A673 (cell line): ENCODE measurements around the gene TAX1BP3. TPM values are rescaled to one million over a fixed set of nuclear protein-coding genes. Genes with fewer than 3 reads are reported as not detected.

Experiments used
- BruUV-seq: library from RNA; stranded (reverse); fragments of 400-500 nt; replicated peaks from 2 replicates; lab custom pipeline; 2021; lab: Mats Ljungman, UMichigan
- CTCF ChIA-PET: fragments of 300-600 bp; sonication (Branson Sonifier 250); formaldehyde crosslinking; loops from one replicate; lab custom pipeline; 2022; ENCODE audit warnings: antibody characterized with exemption; lab: Charles Lee
- POLR2A ChIA-PET: fragments of 300-600 bp; sonication (Branson Sonifier 250); formaldehyde crosslinking; loops from one replicate; lab custom pipeline; 2022; ENCODE audit warnings: antibody characterized with exemption; ENCODE audit not compliant: low non-redundant PET; lab: Charles Lee
- DNase-seq: peaks from one replicate; pipeline ENCODE4 v3.0.0-alpha.2; 2015; ENCODE audit warnings: low spot score
- H3K27ac ChIP-seq: fragments of 200-600 bp; sonication (generic); 2 replicates; pipeline ENCODE4 v1.5.1; 2016; ENCODE audit warnings: mixed run types, low read depth, mild to moderate bottlenecking, mixed read lengths, antibody characterized with exemption, low read length; ENCODE audit not compliant: poor library complexity, severe bottlenecking
- H3K27me3 ChIP-seq: fragments of 200-600 bp; sonication (generic); replicated peaks from 2 replicates; pipeline ENCODE4 v1.6.1; 2017; ENCODE audit warnings: mixed run types, low read depth, mild to moderate bottlenecking, mixed read lengths, antibody characterized with exemption, low read length; ENCODE audit not compliant: insufficient read depth, poor library complexity
- H3K36me3 ChIP-seq: fragments of 200-600 bp; sonication (generic); 2 replicates; pipeline ENCODE4 v1.6.1; 2016; ENCODE audit warnings: mixed run types, mild to moderate bottlenecking, mixed read lengths, antibody characterized with exemption, low read length; ENCODE audit not compliant: insufficient read depth, poor library complexity, severe bottlenecking
- H3K4me1 ChIP-seq: fragments of 200-600 bp; sonication (generic); 2 replicates; pipeline ENCODE4 v1.6.1; 2017; ENCODE audit warnings: mixed run types, mild to moderate bottlenecking, mixed read lengths, antibody characterized with exemption, low read length; ENCODE audit not compliant: insufficient read depth, poor library complexity, severe bottlenecking
- H3K4me3 ChIP-seq: fragments of 200-600 bp; sonication (generic); 2 replicates; pipeline ENCODE4 v1.5.1; 2016; ENCODE audit warnings: low read depth, mixed run types, mild to moderate bottlenecking, mixed read lengths, low read length; ENCODE audit not compliant: poor library complexity, severe bottlenecking
- H3K9me3 ChIP-seq: fragments of 200-600 bp; sonication (generic); 2 replicates; pipeline ENCODE4 v1.6.1; 2016; ENCODE audit warnings: mixed run types, low read depth, mild to moderate bottlenecking, mixed read lengths, antibody characterized with exemption, low read length; ENCODE audit not compliant: poor library complexity, severe bottlenecking
- EZH2 ChIP-seq: fragments of 200-600 bp; sonication (generic); IDR thresholded peaks from 2 replicates; pipeline ENCODE4 v1.6.1; 2017; ENCODE audit warnings: borderline replicate concordance, low read depth, mild to moderate bottlenecking, mixed read lengths, antibody characterized with exemption, low read length; ENCODE audit not compliant: poor library complexity, severe bottlenecking
- intact Hi-C: fragments of 100-400 bp; cut with micrococcal nuclease; formaldehyde crosslinking; loops from one replicate; pipeline ENCODE4 v1.10.0; 2022; ENCODE audit not compliant: unreplicated experiment
- total RNA-seq: library from RNA; stranded (reverse); gene quantifications from 2 replicates; pipeline ENCODE4 v1.2.3, GENCODE V29; 2021
- TF ChIP-seq, protein P1 (sequence below): fragments of 300-800, 200-600 bp; sonication (generic); conservative IDR thresholded peaks from 2 replicates; pipeline ENCODE4 v1.5.1; 2017; ENCODE audit warnings: low read depth, mild to moderate bottlenecking, antibody characterized with exemption, low read length, moderate library complexity, mixed read lengths

The TAX1BP3 gene
- total RNA-seq, 1 experiment from 2014 or later: 92.5 TPM

DNA sequence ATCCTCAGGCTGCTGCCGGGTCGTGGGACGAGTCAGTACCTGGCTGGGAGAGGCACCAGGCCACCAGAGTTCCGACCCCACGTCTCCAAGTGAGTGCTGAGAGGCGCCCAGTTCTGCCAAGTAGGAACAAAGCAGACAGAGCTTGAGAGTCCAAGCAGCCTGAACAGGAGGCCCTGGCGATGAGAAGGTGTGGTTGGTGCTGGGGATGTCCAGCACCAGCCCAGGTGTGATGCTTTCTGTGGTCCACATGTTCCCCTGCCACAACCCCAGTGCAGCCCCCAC is 10.8 kb downstream of the TAX1BP3 start:
- CTCF ChIA-PET: no interaction called here
- BruUV-seq: no TSS peak
- intact Hi-C loops: no loop called here

GRCh38 chr17:3656755-3657587 is 11.4 kb downstream of the TAX1BP3 start:
- ChIA-PET POLR2A (no interaction called here), CTCF (no interaction called here)
- no peak for DNase-seq
- no TSS peak for BruUV-seq
- no peaks in the 10 kb centered on the region for H3K36me3 ChIP-seq
- TF ChIP-seq, protein P1, sequence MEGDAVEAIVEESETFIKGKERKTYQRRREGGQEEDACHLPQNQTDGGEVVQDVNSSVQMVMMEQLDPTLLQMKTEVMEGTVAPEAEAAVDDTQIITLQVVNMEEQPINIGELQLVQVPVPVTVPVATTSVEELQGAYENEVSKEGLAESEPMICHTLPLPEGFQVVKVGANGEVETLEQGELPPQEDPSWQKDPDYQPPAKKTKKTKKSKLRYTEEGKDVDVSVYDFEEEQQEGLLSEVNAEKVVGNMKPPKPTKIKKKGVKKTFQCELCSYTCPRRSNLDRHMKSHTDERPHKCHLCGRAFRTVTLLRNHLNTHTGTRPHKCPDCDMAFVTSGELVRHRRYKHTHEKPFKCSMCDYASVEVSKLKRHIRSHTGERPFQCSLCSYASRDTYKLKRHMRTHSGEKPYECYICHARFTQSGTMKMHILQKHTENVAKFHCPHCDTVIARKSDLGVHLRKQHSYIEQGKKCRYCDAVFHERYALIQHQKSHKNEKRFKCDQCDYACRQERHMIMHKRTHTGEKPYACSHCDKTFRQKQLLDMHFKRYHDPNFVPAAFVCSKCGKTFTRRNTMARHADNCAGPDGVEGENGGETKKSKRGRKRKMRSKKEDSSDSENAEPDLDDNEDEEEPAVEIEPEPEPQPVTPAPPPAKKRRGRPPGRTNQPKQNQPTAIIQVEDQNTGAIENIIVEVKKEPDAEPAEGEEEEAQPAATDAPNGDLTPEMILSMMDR: no peak
- TF ChIP-seq EZH2: no peak
- H3K9me3 ChIP-seq: no peaks in the 10 kb centered on the region
- H3K27ac ChIP-seq: no peak overlapping the region
- intact Hi-C loops: no loop called here
- no peaks in the 10 kb centered on the region for H3K4me1 ChIP-seq
- no peaks in the 10 kb centered on the region for H3K27me3 ChIP-seq
- H3K4me3 ChIP-seq: no peak overlapping the region

More for the DNA sequence above, 10.8 kb downstream of the TAX1BP3 start:
- Histone ChIP-seq H3K27me3 (no peaks in the 10 kb centered on the region), H3K36me3 (no peaks in the 10 kb centered on the region), H3K9me3 (no peaks in the 10 kb centered on the region), H3K27ac (no peak overlapping the region), H3K4me3 (no peak overlapping the region), H3K4me1 (no peaks in the 10 kb centered on the region)
- no peak for DNase-seq
- TF ChIP-seq, protein P1: no peak
- TF ChIP-seq EZH2: no peak
- POLR2A ChIA-PET: no interaction called here

GRCh38 chr17:3656353-3656752 is 12.0 kb downstream of the TAX1BP3 start:
- H3K4me3 ChIP-seq: no peak overlapping the region
- DNase-seq: no peak
- H3K36me3 ChIP-seq: no peaks in the 10 kb centered on the region
- TF ChIP-seq EZH2: no peak
- TF ChIP-seq, protein P1: no peak
- intact Hi-C loops: no loop called here
- H3K4me1 ChIP-seq: no peaks in the 10 kb centered on the region
- no peak overlapping the region for H3K27ac ChIP-seq
- H3K27me3 ChIP-seq: no peaks in the 10 kb centered on the region
- CTCF ChIA-PET: no interaction called here
- H3K9me3 ChIP-seq: no peaks in the 10 kb centered on the region
- POLR2A ChIA-PET: no interaction called here
- BruUV-seq: no TSS peak
